HG03457 (cell line): ENCODE measurements around the gene SMAD5.
A peak's percentile ranks its signal among the peaks of the same experiment; 100 is the strongest.

ENCODE experiments used
- ATAC-seq: cut with Tn5 transposase; IDR thresholded peaks from one replicate; pipeline ENCODE4 v1.9.1; 2021; ENCODE audit warnings: moderate number of reproducible peaks; ENCODE audit not compliant: unreplicated experiment

Gene SMAD5

DNA sequence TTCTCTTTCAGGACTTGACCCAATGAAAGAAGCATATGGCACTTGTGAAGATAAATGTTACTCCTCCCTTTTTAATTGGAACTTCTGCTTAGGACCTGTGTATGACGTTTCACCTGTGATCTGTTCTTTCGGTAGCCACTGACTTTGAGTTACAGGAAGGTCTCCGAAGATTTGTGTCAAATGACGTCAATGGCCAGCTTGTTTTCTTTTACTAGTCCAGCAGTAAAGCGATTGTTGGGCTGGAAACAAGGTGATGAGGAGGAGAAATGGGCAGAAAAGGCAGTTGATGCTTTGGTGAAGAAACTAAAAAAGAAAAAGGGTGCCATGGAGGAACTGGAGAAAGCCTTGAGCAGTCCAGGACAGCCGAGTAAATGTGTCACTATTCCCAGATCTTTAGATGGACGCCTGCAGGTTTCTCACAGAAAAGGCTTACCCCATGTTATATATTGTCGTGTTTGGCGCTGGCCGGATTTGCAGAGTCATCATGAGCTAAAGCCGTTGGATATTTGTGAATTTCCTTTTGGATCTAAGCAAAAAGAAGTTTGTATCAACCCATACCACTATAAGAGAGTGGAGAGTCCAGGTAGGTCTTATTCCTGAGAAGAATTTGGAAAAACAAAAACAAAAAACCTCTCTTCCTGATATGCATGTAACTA, 21.1 kb downstream of the SMAD5 start:
- ATAC-seq, result no peak

DNA sequence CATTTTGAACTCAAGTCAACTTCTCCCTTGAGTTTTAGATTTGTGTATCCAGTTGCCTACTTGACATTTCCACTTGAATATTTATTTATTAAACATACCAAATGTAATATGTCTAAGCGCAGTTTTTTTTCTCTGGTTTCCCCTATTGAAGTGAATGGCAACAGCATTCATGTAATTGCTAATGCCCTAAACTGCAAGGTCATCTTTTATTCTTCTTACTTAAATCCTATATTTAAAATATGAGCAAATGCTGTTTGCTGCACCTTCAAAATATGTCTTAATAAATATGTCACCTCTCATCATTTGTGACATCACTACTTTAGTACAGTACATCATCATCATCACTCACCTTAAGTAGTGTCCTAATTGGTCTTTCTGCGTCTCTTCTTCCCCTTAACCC, 22.4 kb downstream of the SMAD5 start:
- ATAC-seq, result no peak

DNA sequence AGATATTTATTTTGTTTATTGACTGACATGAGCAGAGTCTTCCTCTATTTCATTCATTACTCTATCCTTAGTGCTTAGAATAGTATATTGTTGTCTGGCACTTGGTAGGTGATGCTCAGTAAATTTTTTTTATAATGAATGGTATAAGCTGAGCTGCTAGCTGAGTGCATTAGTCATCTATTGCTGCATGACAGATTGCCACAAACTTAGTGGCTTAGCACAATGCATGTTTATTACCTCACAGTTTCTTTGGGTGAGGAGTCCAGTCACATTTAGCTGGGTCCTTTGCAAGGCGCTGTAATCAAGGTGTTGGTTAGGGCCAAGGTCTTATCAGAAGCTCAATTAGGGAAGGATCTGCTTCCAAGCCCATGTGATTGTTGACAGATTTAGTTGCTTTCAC, 23.1 kb downstream of the SMAD5 start:
- no peak for ATAC-seq

GRCh38 chr5:136157514-136157913, 24.9 kb downstream of the SMAD5 start:
- ATAC-seq, result no peak

GRCh38 chr5:136159457-136159856, 26.8 kb downstream of the SMAD5 start:
- no peak for ATAC-seq

GRCh38 chr5:136162008-136162407, 29.4 kb downstream of the SMAD5 start:
- no peak for ATAC-seq

DNA sequence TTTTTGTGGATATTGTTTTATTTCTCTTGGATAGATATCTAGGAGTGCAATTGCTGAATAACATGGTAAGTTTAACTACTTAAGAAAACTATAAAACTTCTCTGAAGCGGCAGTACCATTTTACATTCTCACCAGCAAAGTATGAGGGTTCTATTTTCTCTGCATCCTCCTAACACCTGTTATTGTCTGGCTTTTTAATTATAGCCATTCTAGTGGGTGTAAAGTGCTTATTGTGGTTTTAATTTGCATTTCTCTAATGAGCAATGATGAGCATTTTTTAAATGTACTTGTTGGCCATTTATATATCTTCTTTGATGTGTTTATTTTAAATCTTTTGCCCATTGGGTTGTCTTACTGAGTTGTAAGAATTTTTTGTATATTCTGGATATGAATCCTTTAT, 31.6 kb downstream of the SMAD5 start:
- no peak for ATAC-seq

DNA sequence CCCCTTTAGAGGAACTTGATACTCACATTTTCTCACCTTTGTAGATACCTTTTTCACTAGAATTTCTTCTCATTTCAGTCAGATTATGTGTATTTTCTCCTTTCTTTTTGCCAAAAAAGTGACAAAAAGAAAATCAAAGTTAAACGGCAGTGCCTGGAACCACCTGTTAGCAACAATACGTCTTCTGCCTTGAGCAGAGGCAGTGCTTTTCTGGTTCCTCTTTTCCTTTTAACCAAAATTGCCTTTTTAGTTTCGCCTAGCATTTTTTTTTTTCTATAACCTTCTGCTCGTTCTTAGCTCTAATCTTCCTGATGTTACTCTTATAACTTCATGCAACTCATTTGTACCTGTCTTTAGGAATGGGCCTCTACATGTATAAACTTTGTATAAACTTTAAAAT, 34.3 kb downstream of the SMAD5 start:
- no peak for ATAC-seq

- ATAC-seq, result no peak
Measured at GRCh38 chr5:136169218-136169617, 36.6 kb downstream of the SMAD5 start.

- peak; percentile 72 for ATAC-seq
Measured at GRCh38 chr5:136174021-136174659, 41.5 kb downstream of the SMAD5 start.

- no peak for ATAC-seq
Measured at GRCh38 chr5:136182618-136183017, 50.0 kb downstream of the SMAD5 start.

- ATAC-seq, result no peak
Measured at GRCh38 chr5:136185974-136186665, 53.5 kb downstream of the SMAD5 start.

GRCh38 chr5:136186796-136187195, 54.2 kb downstream of the SMAD5 start:
- no peak for ATAC-seq

GRCh38 chr5:136188859-136189258, 56.2 kb downstream of the SMAD5 start:
- no peak for ATAC-seq

- no peak for ATAC-seq
Measured at GRCh38 chr5:136190091-136190720, 57.6 kb downstream of the SMAD5 start.

- ATAC-seq, result no peak
Measured at GRCh38 chr5:136190904-136191303, 58.3 kb downstream of the SMAD5 start.

GRCh38 chr5:136191304-136192014, 58.8 kb downstream of the SMAD5 start:
- no peak for ATAC-seq

DNA sequence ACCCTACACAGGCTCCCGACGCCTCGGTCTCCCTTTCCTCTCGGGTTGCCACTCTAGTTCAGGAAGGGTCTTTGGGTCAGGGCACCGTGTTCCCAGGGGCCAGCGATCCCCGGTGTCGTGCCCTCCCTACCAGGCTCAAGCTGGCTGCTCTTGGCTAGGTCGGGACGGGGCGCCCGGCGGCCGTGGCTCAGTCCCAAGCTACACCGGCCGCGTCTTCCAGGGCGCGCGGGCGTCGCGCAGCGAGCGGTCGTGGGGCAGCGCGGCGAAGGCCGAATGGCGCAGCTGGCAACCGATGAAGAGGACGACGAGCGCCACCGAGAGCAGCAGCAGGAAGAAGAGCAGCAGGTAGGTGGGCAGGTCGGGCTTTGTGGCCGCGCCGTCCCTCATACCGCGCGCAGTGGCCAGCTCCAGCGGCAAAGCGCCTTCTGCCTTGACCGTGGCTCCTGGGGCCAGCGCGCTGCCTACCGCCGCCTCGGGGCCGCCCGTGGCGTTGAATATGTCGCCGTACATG, 59.4 kb downstream of the SMAD5 start:
- no peak for ATAC-seq

DNA sequence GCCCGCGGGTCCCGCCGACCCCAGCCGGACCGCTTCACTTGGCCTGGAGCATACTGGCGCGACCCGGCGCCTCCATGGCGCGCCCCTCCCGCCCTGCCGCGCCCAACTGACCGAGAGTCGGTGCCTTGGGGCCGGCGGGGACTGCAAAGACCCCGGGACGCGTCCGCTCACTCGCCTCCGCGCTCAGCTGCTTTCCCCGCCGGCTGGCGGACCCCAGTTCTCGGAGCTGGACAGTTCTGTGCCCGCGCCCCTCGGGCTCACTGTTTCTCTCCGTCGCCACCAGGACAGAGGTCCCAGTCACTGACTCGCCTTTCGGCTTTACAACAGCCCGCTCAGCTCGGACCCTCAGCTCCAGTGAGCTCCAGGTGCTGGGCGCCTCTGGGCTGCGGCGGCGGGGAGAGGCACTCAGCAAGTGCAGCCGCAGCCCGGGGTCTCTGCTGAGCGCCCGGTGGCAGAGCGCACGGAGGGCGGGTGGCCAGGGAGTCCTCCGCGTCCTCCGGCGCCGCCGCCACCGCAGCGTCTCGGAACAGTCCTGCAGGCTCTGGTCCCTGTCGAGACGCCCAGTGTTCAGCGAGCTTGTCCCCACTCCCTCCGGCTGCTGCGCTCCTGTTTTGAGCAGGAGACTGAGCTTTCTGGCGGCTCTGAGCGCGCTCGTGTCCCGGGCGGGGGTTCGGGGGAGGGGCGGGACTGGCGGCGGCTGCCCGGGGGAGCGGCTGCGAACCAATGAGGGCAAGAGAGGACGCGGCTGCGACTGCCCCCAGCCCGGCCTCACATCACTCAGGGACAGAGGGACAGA, 60.1 kb downstream of the SMAD5 start, which contains the start of gene SMIM32:
SMIM32 (minus strand) TSS at position 637 of the 796 bp plus-strand sequence. CDS start 638 bp downstream, outside the sequence.
- ATAC-seq, result no peak

DNA sequence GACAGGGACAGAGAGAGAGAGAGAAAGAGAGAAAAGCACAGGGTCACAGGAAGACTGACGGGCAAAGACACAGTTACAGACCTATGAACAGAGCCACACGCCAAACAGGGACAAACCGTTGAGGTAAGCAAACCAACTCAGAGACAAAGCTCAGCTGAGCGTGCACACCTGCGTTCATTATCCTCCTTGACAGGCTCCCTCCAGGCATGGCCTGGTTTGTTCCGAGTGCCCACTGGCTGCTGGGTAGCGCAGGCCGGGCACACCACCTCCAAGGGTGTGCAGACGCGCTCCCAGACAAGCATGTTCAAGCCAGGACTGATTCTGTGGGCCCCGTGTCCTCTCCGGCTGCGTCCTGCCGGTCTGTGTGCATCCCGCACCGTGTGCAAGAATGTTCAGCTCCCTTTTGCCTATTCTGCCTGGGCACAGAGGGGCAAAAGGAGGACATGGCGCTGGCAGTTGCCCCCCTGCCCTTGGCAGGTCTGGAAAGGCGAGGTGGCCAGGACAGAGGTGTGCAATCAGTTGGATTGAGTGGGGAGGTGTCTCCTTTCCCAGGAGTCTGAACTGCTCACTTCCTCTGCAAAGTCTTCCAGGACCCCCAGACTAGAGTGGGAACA, 60.8 kb downstream of the SMAD5 start:
- no peak for ATAC-seq
